K562 (cell line): ENCODE data around the gene ACTN4. TPM values are rescaled to one million over a fixed set of nuclear protein-coding genes. Genes with fewer than 3 reads are reported as not detected.
A peak's percentile ranks its signal among the peaks of the same experiment; 100 is the strongest.

ENCODE experiments used
- ARID3B ChIP-seq: fragments of 250-450 bp; sonication (Bioruptor Pico); IDR thresholded peaks from 2 replicates; pipeline ENCODE4 v1.4.0; 2020; ENCODE audit warnings: borderline replicate concordance
- ATF4 ChIP-seq: fragments of 450-650 bp; formaldehyde crosslinking; IDR thresholded peaks from 2 replicates; pipeline ENCODE4 v1.4.0; 2022; ENCODE audit warnings: mild to moderate bottlenecking, moderate library complexity
- BRD9 ChIP-seq: fragments of 450-650 bp; IDR thresholded peaks from 2 replicates; pipeline ENCODE4 v1.6.1; 2018; ENCODE audit warnings: low read depth; ENCODE audit not compliant: partially characterized antibody
- CC2D1A ChIP-seq: fragments of 450-650 bp; IDR thresholded peaks from 2 replicates; pipeline ENCODE4 v1.6.1; 2017; ENCODE audit warnings: mild to moderate bottlenecking
- ETV5 ChIP-seq: sonication (generic); formaldehyde crosslinking; IDR thresholded peaks from 2 replicates; pipeline ENCODE4 v1.4.0; 2020; ENCODE audit warnings: low read depth, mild to moderate bottlenecking, missing genetic modification reagents
- FOXJ3 ChIP-seq: sonication (generic); formaldehyde crosslinking; IDR thresholded peaks from 2 replicates; pipeline ENCODE4 v1.4.0; 2020; ENCODE audit warnings: mild to moderate bottlenecking, missing genetic modification reagents
- ILF3 ChIP-seq: fragments of 450-650 bp; IDR thresholded peaks from 2 replicates; pipeline ENCODE4 v1.6.1; 2018; ENCODE audit warnings: antibody characterized with exemption, mild to moderate bottlenecking, moderate library complexity, borderline replicate concordance
- MGA ChIP-seq: fragments of 450-650 bp; IDR thresholded peaks from 2 replicates; pipeline ENCODE4 v1.6.1; 2016; ENCODE audit warnings: mild to moderate bottlenecking, moderate library complexity
- NCOA4 ChIP-seq: fragments of 450-650 bp; IDR thresholded peaks from 2 replicates; pipeline ENCODE4 v1.6.1; 2018; ENCODE audit warnings: mild to moderate bottlenecking; ENCODE audit not compliant: partially characterized antibody
- RBM14 ChIP-seq: fragments of 200-400 bp; formaldehyde crosslinking; IDR thresholded peaks from 2 replicates; pipeline ENCODE4 v1.6.1; 2018; ENCODE audit warnings: low read depth, mild to moderate bottlenecking, low read length, moderate library complexity, borderline replicate concordance; ENCODE audit not compliant: insufficient read depth
- SAFB ChIP-seq: fragments of 200-400 bp; formaldehyde crosslinking; IDR thresholded peaks from 2 replicates; pipeline ENCODE4 v1.6.1; 2017; ENCODE audit warnings: low read depth, low read length, borderline replicate concordance
- U2AF1 ChIP-seq: fragments of 200-400 bp; formaldehyde crosslinking; optimal IDR thresholded peaks from 2 replicates; pipeline ENCODE3; 2017; ENCODE audit warnings: mild to moderate bottlenecking, low read depth, low read length, moderate library complexity
- ZC3H8 ChIP-seq: fragments of 450-650 bp; IDR thresholded peaks from 2 replicates; pipeline ENCODE4 v1.6.1; 2017
- ZNF668 ChIP-seq: fragments of 250-450 bp; sonication (Bioruptor Pico); IDR thresholded peaks from 2 replicates; pipeline ENCODE4 v1.8.0; 2022; ENCODE audit warnings: mild to moderate bottlenecking, inconsistent platforms
- polyA plus RNA-seq, 8 experiments: library from polyadenylated mRNA; depleted of rRNA in 4 of 8; stranded (reverse) in 5 of 8; unstranded in 3 of 8; fragments of >200 nt; fragmentation: Nextera tagmentation in 2 of 8; fragmentation: Illumina TruSeq in 1 of 8; extraction: Ambion mirVana in 2 of 8; extraction: Trizol in 1 of 8; gene quantifications; 2 replicates each; pipeline versions ENCODE4 v1.2.1 to v1.2.3, GENCODE V29; 2011 to 2014; ENCODE audit warnings: inconsistent platforms in 1 of 8, missing spikeins in 1 of 8
- total RNA-seq, 7 experiments: library from RNA; depleted of rRNA in 6 of 7; stranded (reverse); fragments of >200 nt in 6 of 7; fragmentation: Illumina TruSeq in 2 of 7; extraction: Trizol in 2 of 7; gene quantifications; 2 replicates each; pipeline versions ENCODE4 v1.2.1 to v1.2.3, GENCODE V29; 2011 to 2021; ENCODE audit warnings: low replicate concordance in 1 of 7

Gene ACTN4
- total and polyA plus RNA-seq, 9 of the 15 experiments (the other 6 are each of a cell fraction or from before 2014, with no cell fraction given): 3.1 to 385 (median 125) TPM

- TF ChIP-seq MGA: no peak
- no peak for TF ChIP-seq ZC3H8
- no peak for TF ChIP-seq ARID3B (CRISPR knock-in tag)
- TF ChIP-seq CC2D1A: no peak
- 0 out of 2 replicates have a peak, but pooled peaks have one; percentile 25 for TF ChIP-seq ETV5 (CRISPR knock-in tag)
- no peak for TF ChIP-seq ILF3
- peak; percentile 18; the same call in 1 of the 2 replicates for TF ChIP-seq ATF4
- TF ChIP-seq NCOA4: no peak
- no peak for TF ChIP-seq RBM14
- no peak for TF ChIP-seq SAFB
- TF ChIP-seq FOXJ3 (CRISPR knock-in tag): no peak
- TF ChIP-seq U2AF1: no peak
- no peak for TF ChIP-seq ZNF668
- TF ChIP-seq BRD9: no peak
Measured at GRCh38 chr19:38683393-38684077, 36.1 kb downstream of the ACTN4 start (continued).
